GOT3 (cell line): ENCODE results near the gene TRIM22.
"Not testable (repeated sequence)": the region's sequence is repeated elsewhere in the genome, so short reads cannot be mapped to it uniquely, and the experiment has no call there.

Experiments
- DNase-seq: peaks from one replicate; lab custom pipeline; 2025; ENCODE audit warnings: mixed read lengths; lab: John Stamatoyannopoulos, UW

Gene TRIM22

GRCh38 chr11:5691238-5691963, 1.8 kb downstream of the TRIM22 start:
- DNase-seq, result not testable (repeated sequence)

- DNase-seq, result no peak
Observed at GRCh38 chr11:5691964-5692361, 2.4 kb downstream of the TRIM22 start.

DNA sequence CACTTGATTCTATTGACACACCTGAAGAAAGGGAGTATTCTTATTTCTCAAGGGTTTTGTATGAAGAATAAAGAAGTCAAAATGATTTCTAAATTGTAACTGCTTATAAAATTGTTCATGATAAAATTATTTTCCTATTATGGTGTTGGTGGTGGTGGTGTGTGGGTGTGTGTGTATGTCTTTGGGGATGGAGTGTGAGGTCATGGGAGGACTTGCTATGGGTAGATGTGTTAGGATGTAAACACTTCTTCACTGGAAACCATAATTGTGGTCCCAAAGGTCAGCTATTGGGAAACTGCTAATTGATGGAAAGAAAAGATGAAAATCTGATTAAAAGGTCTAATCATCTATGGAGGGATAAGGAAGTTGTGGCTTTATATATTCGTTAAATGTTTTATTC, 5.1 kb downstream of the TRIM22 start:
- no peak for DNase-seq

GRCh38 chr11:5695580-5695979, 6.0 kb downstream of the TRIM22 start:
- DNase-seq, result no peak

- DNase-seq, result no peak
Observed at GRCh38 chr11:5696210-5696609, 6.6 kb downstream of the TRIM22 start.

GRCh38 chr11:5698281-5698680, 8.7 kb downstream of the TRIM22 start:
- no peak for DNase-seq

GRCh38 chr11:5700421-5701054, 10.9 kb downstream of the TRIM22 start:
- no peak for DNase-seq

DNA sequence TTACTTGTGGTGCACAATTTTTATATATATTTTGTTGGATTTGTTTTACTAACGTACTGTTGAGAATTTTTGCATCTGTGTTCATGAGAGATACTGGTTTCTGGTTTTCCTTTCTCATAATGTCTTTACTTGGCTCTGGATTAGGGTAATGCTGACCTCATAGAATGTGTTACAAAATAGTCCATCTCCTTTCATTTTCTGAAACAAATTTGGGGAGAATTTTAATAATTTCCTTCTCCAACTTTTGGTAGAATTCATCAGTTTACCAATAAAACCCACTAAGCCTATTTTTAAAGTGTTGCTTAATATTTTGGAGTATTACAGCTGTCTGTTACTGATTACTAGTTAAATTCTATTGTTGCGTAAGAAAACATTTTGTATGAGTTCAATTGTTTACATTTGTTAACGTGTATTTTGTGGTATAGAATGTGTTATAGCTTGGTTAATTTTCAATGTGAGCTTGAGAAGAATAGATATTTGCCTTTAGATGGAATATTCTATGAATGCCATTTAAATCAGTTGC, 11.5 kb downstream of the TRIM22 start:
- DNase-seq, result no peak

DNA sequence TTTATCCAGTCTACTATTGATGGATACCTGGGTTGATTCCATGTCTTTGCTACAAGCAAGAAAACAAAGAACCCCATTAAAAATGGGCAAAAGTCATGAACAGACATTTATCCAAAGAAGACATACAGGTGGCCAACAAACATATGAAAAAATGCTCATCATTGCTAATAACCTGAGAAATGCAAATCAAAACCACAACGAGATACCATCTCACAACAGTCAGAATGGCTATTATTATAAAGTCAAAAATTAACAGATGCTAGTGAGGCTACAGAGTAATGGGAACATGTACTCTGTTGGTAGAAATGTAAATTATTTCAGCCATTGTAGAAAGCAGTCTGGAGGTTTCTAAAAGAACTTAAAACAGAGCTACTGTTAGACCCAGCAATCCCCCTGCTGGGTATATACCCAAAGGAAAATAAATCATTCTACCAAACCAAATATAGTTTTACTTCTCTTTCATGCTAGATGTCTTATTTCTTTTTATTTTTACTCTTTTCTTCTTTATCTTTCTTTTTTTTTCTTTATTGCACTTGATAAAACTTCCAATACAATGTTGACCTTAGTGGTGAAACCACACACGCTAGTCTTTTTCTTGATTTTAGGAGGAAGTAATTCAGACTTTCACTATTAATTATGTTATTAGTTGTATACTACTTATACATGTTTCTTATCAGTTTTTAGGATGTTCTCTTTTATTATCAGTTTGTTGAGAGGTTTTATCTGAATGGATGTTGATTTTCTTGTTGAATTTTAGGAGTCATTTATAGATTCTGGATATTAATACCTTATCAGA, 14.3 kb downstream of the TRIM22 start:
- DNase-seq, result no peak

DNA sequence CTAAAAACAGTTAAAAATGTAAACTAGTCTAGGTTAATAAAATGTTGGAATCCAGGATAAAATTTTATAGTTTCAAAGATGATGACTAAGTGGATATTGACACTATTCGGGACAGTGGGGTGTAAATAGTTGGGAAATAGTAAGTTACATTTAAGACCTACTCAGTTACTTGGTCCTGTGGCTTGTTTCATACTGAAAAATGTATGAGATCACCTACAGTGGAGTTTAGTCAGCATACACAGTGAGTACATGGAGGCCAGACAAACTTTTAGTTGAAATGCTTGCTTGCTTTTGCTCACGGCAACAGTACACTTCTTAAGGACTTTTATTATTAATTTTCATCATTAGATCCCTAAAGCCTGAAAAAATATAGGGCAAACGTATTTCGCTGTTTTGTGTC, 16.1 kb downstream of the TRIM22 start:
- no peak for DNase-seq

DNA sequence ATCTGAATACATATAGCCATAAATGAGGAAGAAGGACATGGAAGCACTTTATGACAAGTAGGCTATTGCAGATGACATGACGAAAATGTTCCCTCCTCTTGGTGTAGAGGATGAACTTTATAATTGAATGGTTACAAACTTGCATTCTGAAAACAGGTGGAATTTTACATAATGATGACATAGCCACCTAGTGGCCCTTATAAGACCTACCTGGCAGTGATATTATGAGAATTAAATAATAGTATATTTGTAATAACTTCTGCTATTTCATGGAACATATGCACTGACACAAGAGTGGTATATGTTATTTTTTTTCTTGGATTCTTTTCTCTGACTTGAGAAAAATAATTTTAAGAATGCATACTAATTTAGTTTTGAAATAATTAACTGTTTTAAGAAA, 22.9 kb downstream of the TRIM22 start:
- DNase-seq, result no peak

DNA sequence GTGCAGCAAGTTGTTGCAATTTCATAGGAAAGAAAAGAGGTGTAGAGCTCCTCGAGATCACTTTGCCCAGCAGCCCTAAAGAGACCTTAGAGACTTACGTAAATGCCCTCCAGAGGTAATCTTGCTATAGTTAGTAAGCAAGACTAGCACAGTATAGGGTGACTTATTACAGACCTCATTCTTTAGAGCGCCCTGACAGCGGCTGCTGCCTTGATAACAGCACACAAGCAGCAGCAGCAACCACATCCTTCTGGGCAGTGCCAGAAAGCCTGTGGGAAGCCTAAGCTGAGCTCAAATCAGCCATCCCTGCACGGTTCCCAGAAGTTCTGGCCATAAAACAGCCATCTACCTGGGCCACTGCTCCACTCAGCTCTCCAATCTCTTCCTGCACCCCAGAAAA, 24.1 kb downstream of the TRIM22 start:
- DNase-seq, result no peak

GRCh38 chr11:5716518-5716917, 26.9 kb downstream of the TRIM22 start:
- not testable (repeated sequence) for DNase-seq

GRCh38 chr11:5719703-5720495, 30.3 kb downstream of the TRIM22 start:
- no peak for DNase-seq

DNA sequence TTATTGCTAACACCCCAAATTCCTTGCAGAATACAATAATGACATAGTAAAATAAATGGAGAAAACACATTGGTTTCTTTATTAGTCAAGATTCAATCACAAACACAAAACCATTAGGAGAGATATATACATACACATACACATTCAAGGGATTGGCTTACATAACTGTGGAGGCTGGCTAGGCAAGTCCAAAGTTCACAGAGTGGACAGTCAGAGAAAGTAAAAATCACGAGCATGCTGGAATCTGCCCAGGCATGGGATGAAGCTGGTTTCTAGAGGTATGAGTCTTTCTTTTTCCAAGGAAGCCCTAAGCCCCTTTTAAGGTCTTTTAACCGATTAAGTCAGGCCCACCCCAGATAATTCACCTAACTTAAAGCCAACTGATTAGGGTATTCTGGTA, 33.0 kb downstream of the TRIM22 start:
- no peak for DNase-seq

- DNase-seq, result no peak
Observed at GRCh38 chr11:5726351-5726750, 36.8 kb downstream of the TRIM22 start.

DNA sequence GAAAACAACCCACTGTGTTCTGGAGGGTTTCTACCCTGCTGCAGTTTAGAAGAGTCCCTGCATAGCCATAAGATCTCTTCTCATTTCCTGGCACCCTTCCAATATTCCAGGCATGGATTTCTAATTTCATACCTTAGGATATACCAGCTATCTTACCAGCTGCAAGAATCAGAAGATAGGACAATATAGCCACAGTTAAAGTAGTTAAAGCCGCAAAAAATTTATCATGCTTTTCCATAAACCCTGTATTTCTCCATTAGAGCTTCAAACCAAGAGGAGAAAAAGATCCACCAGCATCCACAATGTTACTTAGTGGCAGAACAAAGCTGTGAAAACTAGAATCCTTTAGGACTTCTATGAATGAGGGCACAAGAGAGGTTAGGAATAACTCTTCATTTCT, 38.1 kb downstream of the TRIM22 start:
- DNase-seq, result no peak

- no peak for DNase-seq
Observed at GRCh38 chr11:5736396-5736795, 46.8 kb downstream of the TRIM22 start, which contains the start of gene OR56B1. Gene OR56B1 (plus strand): TSS chr11:5736448. CDS start chr11:5736517, 69 bp downstream.

GRCh38 chr11:5737091-5737490, 47.5 kb downstream of the TRIM22 start:
- no peak for DNase-seq

DNA sequence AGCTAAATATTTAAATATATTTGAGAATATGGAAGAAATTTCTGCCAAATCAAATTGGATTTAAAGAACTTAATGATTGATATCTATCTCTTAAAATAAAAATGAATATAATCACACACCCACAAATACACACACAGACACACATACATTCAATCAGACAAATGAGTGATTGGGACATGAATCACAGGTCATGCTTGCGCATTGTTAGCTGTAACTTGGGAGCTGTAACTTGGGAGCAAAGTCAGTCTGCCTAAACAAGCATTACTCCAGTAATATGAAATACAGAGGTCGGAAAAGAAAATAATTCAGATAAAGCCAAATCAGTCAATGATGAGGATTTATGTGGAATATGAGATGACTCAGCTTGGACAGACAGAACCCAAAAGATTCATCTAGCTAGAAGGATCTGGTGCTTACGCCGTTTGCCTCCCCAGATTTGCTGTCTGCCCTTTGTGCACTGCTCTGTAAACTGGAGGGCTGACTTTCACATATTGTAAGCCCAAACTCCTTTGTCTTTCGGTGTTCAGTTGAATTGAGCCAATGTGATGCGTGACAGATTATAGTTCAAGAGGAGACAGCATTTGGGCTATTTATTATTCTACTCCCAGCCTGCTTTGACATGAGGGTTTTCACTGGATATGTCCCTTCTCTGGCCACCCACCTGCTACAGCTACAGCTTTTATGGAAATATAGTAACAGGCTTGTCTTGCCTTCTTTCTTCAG, 48.2 kb downstream of the TRIM22 start:
- no peak for DNase-seq

DNA sequence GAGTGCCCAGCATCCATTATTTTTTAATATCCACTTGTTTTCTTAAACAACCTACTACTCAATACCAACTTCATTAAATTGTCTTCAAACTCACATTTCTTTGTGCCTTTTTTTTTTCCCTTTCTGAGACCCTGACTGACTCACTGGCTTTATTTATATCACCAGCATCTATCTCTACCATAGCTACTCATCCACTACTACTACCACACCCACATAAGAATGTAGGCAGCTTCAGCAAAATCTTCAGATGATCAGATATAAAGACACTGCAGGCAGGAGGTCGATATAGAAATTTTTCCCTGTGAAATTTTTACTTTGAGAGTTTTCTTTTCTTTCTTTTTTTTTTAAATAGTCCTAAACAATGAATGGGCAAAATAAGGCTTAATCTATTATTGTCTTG, 48.8 kb downstream of the TRIM22 start:
- DNase-seq, result no peak
